ENCODE data around the gene SF3A2. TPM values are rescaled to one million over a fixed set of nuclear protein-coding genes. Genes with fewer than 3 reads are reported as not detected.

Gene SF3A2
- total and polyA plus RNA-seq, 4 donors: 2.2 to 32.0 (median 13.2) TPM

GRCh38 chr19:2252055-2252796 is 15.6 kb downstream of the SF3A2 start (continued):
- TF ChIP-seq, protein P1, sequence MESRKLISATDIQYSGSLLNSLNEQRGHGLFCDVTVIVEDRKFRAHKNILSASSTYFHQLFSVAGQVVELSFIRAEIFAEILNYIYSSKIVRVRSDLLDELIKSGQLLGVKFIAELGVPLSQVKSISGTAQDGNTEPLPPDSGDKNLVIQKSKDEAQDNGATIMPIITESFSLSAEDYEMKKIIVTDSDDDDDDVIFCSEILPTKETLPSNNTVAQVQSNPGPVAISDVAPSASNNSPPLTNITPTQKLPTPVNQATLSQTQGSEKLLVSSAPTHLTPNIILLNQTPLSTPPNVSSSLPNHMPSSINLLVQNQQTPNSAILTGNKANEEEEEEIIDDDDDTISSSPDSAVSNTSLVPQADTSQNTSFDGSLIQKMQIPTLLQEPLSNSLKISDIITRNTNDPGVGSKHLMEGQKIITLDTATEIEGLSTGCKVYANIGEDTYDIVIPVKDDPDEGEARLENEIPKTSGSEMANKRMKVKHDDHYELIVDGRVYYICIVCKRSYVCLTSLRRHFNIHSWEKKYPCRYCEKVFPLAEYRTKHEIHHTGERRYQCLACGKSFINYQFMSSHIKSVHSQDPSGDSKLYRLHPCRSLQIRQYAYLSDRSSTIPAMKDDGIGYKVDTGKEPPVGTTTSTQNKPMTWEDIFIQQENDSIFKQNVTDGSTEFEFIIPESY (IDR thresholded peaks at IDR 0.05): no peak
- TF ChIP-seq EGR1 (IDR thresholded peaks at IDR 0.05; ENCODE audit: low read depth in 2 of 2) (no peak), YY1 (IDR thresholded peaks at IDR 0.05) (no peak), RXRA (IDR thresholded peaks at IDR 0.05) (no peak), HNF4G (IDR thresholded peaks at IDR 0.05) (no peak)

DNA sequence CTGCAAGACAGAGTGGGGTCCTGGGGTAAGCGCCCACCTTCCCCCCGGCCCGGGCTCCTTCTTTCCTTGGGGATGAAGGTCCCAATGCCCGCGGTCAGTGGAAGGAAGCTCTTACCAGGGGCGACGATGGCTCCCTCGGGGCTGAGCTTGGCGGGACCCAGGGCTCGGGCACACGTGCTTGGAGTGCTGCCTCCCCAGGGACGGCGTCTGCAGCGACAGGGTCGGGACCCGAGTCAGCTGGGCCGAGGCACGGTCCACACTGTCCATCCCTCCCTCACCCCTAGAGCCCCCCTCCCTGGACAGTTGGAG is 16.1 kb downstream of the SF3A2 start:
- Histone ChIP-seq H3K9ac (ENCODE audit: low read depth in 1 of 2, low read length in 2 of 2) (no peak overlapping the region), H3K4me3 (ENCODE audit: low read depth in 1 of 3, low read length in 3 of 3) (no peak overlapping the region), H3K9me3 (ENCODE audit: control insufficient read depth in 4 of 4, low read length in 3 of 4) (no peaks in the 10 kb centered on the region), H3K36me3 (ENCODE audit: control insufficient read depth in 4 of 4, insufficient read depth in 3 of 4, low read depth in 1 of 4, low read length in 3 of 4) (peaks cover 0 to 5% (median 3%) of the 10 kb centered on the region in 4 donors), H3K27me3 (ENCODE audit: control insufficient read depth in 4 of 4, insufficient read depth in 4 of 4, low read length in 3 of 4) (peaks cover 0 to 28% (median 1%) of the 10 kb centered on the region in 4 donors), H3K27ac (ENCODE audit: low read depth in 1 of 2, low read length in 2 of 2) (no peak overlapping the region), H3K4me1 (ENCODE audit: control insufficient read depth in 4 of 4, insufficient read depth in 4 of 4, low read length in 3 of 4) (peaks cover 11 to 46% (median 26%) of the 10 kb centered on the region in 4 donors)
- TF ChIP-seq EGR1 (IDR thresholded peaks at IDR 0.05; ENCODE audit: low read depth in 2 of 2) (no peak), CTCF (IDR thresholded peaks at IDR 0.05; ENCODE audit: low read depth, low read length, missing input control) (no peak), REST (IDR thresholded peaks at IDR 0.05) (no peak), RXRA (IDR thresholded peaks at IDR 0.05) (no peak), FOXA1 (IDR thresholded peaks at IDR 0.05) (no peak), HNF4A (conservative IDR thresholded peaks at IDR 0.05) (no peak), JUND (IDR thresholded peaks at IDR 0.05) (no peak)
- TF ChIP-seq, protein P1 (IDR thresholded peaks at IDR 0.05): no peak
- 10% methylated on average over 18 of the region's 18 CpGs for WGBS
- DNase-seq (ENCODE audit: low spot score): no peak
